ENCODE measurements around the gene HSD11B2.

Gene HSD11B2

DNA sequence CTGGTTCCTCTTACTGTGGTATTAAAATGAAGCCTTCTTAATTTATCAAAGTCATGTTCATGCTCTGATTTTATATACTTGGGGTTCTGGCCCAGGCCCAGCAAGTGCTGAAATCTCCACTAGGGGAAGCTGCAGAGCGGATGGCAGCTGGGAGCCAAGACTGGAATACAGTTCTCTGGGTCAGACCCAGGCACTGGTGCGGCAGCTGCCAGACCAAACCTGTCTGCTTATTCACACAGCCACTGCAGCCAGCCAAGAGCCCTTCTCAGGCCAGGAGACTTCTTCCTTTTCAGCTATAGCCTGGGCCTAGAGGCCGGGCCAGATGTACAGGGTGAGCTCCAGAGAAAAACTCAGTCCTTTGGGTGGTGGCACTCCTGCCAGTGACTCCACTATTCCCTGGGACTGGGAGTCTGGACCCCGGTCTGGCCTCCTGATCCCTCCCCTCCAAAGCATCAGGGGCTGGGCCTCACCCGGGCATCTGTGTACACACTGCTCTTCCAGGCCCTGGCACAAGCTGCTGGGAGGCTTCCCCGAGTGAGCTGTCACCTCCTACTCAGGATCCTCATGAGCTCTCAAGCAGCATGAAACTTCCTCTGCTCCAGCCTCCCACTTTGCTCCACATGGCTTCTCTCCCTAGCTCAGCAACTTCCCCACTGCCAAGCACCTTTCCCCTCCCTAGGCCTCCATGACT lies 25.6 kb downstream of the HSD11B2 start:
- peaks cover 31% of the 10 kb centered on the region for H3K4me1 ChIP-seq (ENCODE audit: control insufficient read depth, insufficient read depth, low read length, unreplicated experiment)
- H3K36me3 ChIP-seq (ENCODE audit: insufficient read depth, low read length), result peaks cover 3% of the 10 kb centered on the region; the same call in 1 of the 2 replicates
- no peak overlapping the region for H3K27ac ChIP-seq (ENCODE audit: low read depth, low read length)
- H3K79me2 ChIP-seq (ENCODE audit: control insufficient read depth, insufficient read depth, low read length, unreplicated experiment), result peaks cover 38% of the 10 kb centered on the region
- no peaks in the 10 kb centered on the region for H3K27me3 ChIP-seq (ENCODE audit: insufficient read depth, low read length)
- H2AFZ ChIP-seq (ENCODE audit: low read length, unreplicated experiment), result no peak overlapping the region
- no peak overlapping the region for H3K4me3 ChIP-seq (ENCODE audit: low read depth, low read length)

DNA sequence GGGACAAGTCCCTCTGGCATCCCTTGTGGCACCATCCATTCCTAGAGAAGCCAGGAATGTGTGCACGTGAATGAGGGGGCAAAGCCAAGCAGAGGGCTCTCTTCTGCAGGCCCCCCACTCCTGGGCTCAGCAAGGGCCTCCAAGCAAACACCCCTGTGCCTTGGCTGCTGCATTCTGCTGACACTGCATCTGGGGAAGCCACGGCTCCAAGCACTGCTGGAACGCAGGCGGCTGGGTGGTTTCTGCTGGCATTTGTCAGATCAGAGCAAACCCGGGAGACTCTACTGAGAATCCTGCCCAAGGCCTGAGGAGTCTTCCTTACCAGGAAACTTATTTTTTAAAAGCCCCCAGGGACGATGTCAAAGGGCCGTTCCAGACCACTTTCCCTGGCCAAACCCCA lies 26.7 kb downstream of the HSD11B2 start:
- Histone ChIP-seq H3K4me3 (ENCODE audit: low read depth, low read length) (no peak overlapping the region), H2AFZ (ENCODE audit: low read length, unreplicated experiment) (no peak overlapping the region), H3K27ac (ENCODE audit: low read depth, low read length) (no peak overlapping the region), H3K36me3 (ENCODE audit: insufficient read depth, low read length) (peaks cover 3% of the 10 kb centered on the region; the same call in 1 of the 2 replicates), H3K79me2 (ENCODE audit: control insufficient read depth, insufficient read depth, low read length, unreplicated experiment) (peaks cover 48% of the 10 kb centered on the region), H3K27me3 (ENCODE audit: insufficient read depth, low read length) (no peaks in the 10 kb centered on the region), H3K4me1 (ENCODE audit: control insufficient read depth, insufficient read depth, low read length, unreplicated experiment) (peaks cover 36% of the 10 kb centered on the region)

DNA sequence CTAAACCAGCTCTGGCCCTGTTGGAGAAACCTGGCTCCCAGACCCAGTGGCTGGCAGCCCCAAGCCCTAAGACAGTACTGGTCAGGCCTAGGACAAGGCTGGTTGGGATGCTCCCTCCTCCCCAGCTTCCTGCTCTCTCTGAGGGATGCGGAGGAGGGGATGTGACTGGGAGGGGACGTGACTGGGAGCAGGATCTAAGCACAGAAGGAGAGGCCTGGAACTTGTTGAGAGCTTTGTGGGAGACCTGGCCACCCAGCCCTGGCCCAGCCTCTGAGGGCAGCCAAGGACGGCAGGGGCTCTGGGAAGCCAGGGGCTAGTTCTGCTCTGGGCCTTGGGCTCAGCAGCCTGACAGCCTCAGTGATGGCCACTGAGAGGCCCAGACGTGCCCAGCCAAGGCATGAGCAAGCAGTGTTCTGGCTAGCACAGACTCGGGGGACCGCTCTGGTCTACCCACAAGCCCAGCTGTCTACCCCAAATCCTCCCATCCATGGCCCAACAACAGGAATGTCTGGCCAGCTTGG lies 27.3 kb downstream of the HSD11B2 start:
- H3K27me3 ChIP-seq (ENCODE audit: insufficient read depth, low read length), result no peaks in the 10 kb centered on the region
- no peak overlapping the region for H3K4me3 ChIP-seq (ENCODE audit: low read depth, low read length)
- H3K79me2 ChIP-seq (ENCODE audit: control insufficient read depth, insufficient read depth, low read length, unreplicated experiment), result peaks cover 54% of the 10 kb centered on the region
- H3K36me3 ChIP-seq (ENCODE audit: insufficient read depth, low read length), result peaks cover 3% of the 10 kb centered on the region; the same call in 1 of the 2 replicates
- H2AFZ ChIP-seq (ENCODE audit: low read length, unreplicated experiment), result no peak overlapping the region
- H3K27ac ChIP-seq (ENCODE audit: low read depth, low read length), result no peak overlapping the region
- H3K4me1 ChIP-seq (ENCODE audit: control insufficient read depth, insufficient read depth, low read length, unreplicated experiment), result peaks cover 36% of the 10 kb centered on the region

DNA sequence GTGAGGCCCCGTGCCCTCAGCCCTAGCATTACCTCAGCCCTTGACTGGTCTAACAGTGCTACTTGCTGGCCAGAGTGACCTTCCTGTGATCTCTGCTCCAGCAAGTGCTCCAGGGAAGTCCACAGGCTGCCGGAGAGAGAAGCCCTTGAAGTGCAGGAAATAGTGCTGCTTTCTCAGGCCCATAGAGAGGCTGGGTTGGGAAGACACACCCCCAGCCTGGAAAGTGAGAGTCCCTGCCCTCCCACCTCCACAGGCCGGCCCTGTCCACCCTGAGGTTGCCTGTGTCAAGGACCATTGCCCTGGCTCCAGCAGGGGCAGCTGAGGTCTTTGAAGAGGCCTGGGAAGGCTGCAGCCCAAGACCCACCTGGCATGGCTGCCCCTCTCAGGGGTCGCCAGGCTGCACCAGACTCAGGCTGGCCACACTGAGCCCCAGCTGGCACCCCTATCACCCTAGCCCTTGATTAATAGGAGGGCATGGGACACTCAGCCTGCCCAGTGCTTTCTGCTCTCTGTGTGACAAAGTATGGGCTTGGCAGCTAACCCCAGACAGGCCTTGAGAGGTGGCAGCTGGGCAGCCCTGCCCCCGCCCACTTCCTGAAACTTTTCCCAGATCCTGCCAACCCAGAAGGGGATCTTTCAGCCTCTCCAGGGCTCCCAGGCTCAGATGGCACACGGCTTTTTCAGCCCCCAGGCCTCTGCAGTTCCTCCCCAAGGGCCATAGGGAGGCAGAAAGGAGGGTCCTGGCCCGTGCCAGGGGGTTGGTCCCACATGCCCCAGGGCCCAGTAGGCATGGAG lies 28.3 kb downstream of the HSD11B2 start:
- Histone ChIP-seq H3K4me3 (ENCODE audit: low read depth, low read length) (no peak overlapping the region), H3K36me3 (ENCODE audit: insufficient read depth, low read length) (no peaks in the 10 kb centered on the region), H3K27ac (ENCODE audit: low read depth, low read length) (no peak overlapping the region), H3K27me3 (ENCODE audit: insufficient read depth, low read length) (no peaks in the 10 kb centered on the region), H3K4me1 (ENCODE audit: control insufficient read depth, insufficient read depth, low read length, unreplicated experiment) (peaks cover 36% of the 10 kb centered on the region), H2AFZ (ENCODE audit: low read length, unreplicated experiment) (no peak overlapping the region), H3K79me2 (ENCODE audit: control insufficient read depth, insufficient read depth, low read length, unreplicated experiment) (peaks cover 61% of the 10 kb centered on the region)

DNA sequence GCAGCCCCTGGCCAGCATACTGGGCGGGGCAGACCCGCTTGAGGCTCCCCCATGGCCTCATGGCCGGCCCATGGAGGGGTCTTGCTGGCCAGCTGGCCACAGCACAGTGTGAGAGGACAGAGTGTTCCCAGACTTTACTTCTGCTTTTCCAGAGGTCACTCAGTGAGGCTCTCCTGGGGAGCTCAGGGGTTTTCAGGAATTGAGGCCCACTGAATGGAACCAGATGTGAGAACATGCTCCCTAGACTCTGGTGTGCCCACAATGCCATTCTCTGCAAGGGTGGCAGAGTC lies 28.9 kb downstream of the HSD11B2 start:
- Histone ChIP-seq H2AFZ (ENCODE audit: low read length, unreplicated experiment) (no peak overlapping the region), H3K36me3 (ENCODE audit: insufficient read depth, low read length) (no peaks in the 10 kb centered on the region), H3K4me1 (ENCODE audit: control insufficient read depth, insufficient read depth, low read length, unreplicated experiment) (peaks cover 36% of the 10 kb centered on the region), H3K4me3 (ENCODE audit: low read depth, low read length) (no peak overlapping the region), H3K27ac (ENCODE audit: low read depth, low read length) (no peak overlapping the region), H3K27me3 (ENCODE audit: insufficient read depth, low read length) (no peaks in the 10 kb centered on the region), H3K79me2 (ENCODE audit: control insufficient read depth, insufficient read depth, low read length, unreplicated experiment) (peaks cover 67% of the 10 kb centered on the region)

DNA sequence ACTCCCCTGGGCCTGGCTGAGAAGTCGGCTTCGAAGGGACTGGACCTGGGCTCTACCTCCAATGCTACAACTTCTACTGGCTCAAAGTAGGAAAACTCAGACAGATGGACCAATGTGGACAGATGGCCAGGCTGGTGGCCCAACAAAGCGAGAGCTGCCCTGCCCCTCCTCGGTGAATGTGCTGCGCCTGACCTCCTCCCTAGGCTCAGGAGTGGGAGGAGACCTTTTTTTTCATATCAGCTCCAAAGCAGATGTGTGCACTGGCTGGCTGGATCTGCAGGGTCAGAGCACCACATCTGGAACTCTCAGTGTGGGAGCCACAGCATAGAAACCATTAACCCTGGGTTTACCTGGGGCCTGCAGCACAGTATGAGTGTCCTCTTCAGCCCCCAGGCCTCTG lies 29.2 kb downstream of the HSD11B2 start:
- H3K36me3 ChIP-seq (ENCODE audit: insufficient read depth, low read length), result no peaks in the 10 kb centered on the region
- no peak overlapping the region for H3K27ac ChIP-seq (ENCODE audit: low read depth, low read length)
- no peak overlapping the region for H2AFZ ChIP-seq (ENCODE audit: low read length, unreplicated experiment)
- no peak overlapping the region for H3K4me3 ChIP-seq (ENCODE audit: low read depth, low read length)
- peaks cover 71% of the 10 kb centered on the region for H3K79me2 ChIP-seq (ENCODE audit: control insufficient read depth, insufficient read depth, low read length, unreplicated experiment)
- no peaks in the 10 kb centered on the region for H3K27me3 ChIP-seq (ENCODE audit: insufficient read depth, low read length)
- H3K4me1 ChIP-seq (ENCODE audit: control insufficient read depth, insufficient read depth, low read length, unreplicated experiment), result peaks cover 36% of the 10 kb centered on the region

DNA sequence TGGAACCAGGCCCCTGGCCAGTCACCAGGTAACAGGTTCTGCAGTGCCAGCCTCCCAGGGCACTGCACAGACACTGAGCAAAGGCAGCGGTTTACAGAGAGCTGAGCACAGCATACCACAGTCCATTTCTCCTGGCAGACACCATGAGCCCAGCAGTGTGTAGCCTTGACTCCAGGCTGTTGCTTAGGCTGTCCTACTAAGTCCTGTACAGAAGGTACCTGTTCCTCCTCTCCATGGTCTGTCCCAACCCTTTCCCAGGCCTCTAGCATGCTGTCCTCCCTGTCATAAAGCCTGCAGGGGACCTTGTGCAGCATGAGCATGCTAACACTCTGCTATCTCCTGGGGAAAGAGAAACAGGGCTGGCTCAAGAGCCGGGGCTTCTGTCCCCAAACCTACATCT lies 30.0 kb downstream of the HSD11B2 start:
- Histone ChIP-seq H3K27me3 (ENCODE audit: insufficient read depth, low read length) (no peaks in the 10 kb centered on the region), H3K27ac (ENCODE audit: low read depth, low read length) (no peak overlapping the region), H3K79me2 (ENCODE audit: control insufficient read depth, insufficient read depth, low read length, unreplicated experiment) (peaks cover 76% of the 10 kb centered on the region), H3K36me3 (ENCODE audit: insufficient read depth, low read length) (no peaks in the 10 kb centered on the region), H3K4me3 (ENCODE audit: low read depth, low read length) (no peak overlapping the region), H3K4me1 (ENCODE audit: control insufficient read depth, insufficient read depth, low read length, unreplicated experiment) (peaks cover 42% of the 10 kb centered on the region), H2AFZ (ENCODE audit: low read length, unreplicated experiment) (no peak overlapping the region)

DNA sequence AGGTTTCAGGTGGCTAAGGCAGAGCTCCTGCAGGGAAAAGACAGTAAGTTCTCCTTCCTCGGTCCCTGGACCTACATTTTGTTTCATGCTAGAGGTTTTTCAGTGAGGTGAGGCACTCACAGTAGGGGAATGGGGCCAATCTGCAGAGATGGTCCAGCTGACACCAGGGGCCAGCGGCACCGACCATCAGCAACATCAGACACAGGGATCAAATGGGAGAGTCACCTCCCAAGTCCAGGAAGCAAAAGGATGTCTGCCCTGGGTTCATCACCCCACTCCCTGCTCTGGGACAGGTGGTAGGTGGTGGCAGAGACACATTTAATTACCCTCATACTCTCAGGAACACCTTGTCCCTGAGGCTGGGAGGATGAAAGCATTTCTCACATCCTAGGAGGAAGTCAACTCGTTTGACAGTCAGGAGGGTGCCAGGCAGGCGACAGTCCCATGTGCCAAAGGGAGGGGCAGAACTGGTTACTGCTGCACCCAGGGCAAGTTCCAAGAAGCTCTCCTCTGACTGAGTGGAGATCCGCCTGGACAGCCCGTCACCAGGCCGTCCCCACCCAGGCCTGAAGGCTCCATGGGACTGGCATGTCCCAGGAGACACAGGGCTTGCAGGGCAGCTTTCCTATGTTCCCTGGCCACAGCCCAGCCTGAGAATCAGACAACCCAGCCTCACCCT lies 30.8 kb downstream of the HSD11B2 start:
- no peaks in the 10 kb centered on the region for H3K27me3 ChIP-seq (ENCODE audit: insufficient read depth, low read length)
- peaks cover 39% of the 10 kb centered on the region for H3K4me1 ChIP-seq (ENCODE audit: control insufficient read depth, insufficient read depth, low read length, unreplicated experiment)
- no peak overlapping the region for H3K4me3 ChIP-seq (ENCODE audit: low read depth, low read length)
- H2AFZ ChIP-seq (ENCODE audit: low read length, unreplicated experiment), result no peak overlapping the region
- H3K27ac ChIP-seq (ENCODE audit: low read depth, low read length), result no peak overlapping the region
- H3K36me3 ChIP-seq (ENCODE audit: insufficient read depth, low read length), result no peaks in the 10 kb centered on the region
- peaks cover 78% of the 10 kb centered on the region for H3K79me2 ChIP-seq (ENCODE audit: control insufficient read depth, insufficient read depth, low read length, unreplicated experiment)

DNA sequence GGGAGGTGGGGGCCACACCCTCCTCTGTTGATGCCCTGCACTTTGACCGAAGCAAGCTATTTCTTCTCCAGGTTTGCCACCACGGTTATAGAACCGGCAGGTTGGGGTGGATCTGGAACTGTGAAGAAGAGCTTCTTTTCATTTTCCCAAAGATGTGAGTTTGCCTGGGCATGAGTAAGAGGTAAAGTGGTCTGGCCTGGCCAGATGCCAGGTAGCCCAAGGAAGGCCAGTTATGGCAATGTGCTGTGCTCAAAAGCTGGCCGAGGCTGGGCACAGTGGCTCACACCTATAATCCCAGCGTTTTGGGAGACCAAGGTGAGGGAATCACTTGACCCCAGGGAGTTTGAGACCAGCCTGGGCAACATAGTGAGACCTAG lies 31.3 kb downstream of the HSD11B2 start:
- Histone ChIP-seq H3K36me3 (ENCODE audit: insufficient read depth, low read length) (no peaks in the 10 kb centered on the region), H3K4me1 (ENCODE audit: control insufficient read depth, insufficient read depth, low read length, unreplicated experiment) (peaks cover 35% of the 10 kb centered on the region), H3K79me2 (ENCODE audit: control insufficient read depth, insufficient read depth, low read length, unreplicated experiment) (peaks cover 80% of the 10 kb centered on the region)

DNA sequence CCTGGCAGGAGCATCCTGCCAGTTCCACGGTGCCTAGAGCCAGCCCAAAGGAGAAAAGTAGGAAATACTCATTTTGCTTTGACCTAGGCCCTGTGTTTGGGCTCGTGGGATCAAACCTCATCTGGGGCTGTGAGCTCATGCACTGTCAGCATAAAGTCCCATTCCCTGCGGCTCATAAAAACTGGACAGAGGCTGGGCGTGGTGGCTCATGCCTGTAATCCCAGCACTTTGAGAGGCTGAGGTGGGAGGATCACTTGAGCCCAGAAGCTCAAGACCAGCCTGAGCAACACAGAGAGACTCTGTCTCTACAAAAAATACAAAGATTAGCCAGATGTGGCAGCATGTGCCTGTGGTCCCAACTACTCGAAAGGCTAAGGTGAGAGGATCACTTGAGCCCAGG lies 32.1 kb downstream of the HSD11B2 start:
- no peaks in the 10 kb centered on the region for H3K27me3 ChIP-seq (ENCODE audit: insufficient read depth, low read length)

More for the DNA sequence above, 31.3 kb downstream of the HSD11B2 start:
- Histone ChIP-seq H3K27ac (ENCODE audit: low read depth, low read length) (no peak overlapping the region), H3K4me3 (ENCODE audit: low read depth, low read length) (no peak overlapping the region), H3K27me3 (ENCODE audit: insufficient read depth, low read length) (no peaks in the 10 kb centered on the region), H2AFZ (ENCODE audit: low read length, unreplicated experiment) (no peak overlapping the region)

More for the DNA sequence above, 32.1 kb downstream of the HSD11B2 start:
- no peaks in the 10 kb centered on the region for H3K36me3 ChIP-seq (ENCODE audit: insufficient read depth, low read length)
- no peak overlapping the region for H3K4me3 ChIP-seq (ENCODE audit: low read depth, low read length)
- peaks cover 35% of the 10 kb centered on the region for H3K4me1 ChIP-seq (ENCODE audit: control insufficient read depth, insufficient read depth, low read length, unreplicated experiment)
- no peak overlapping the region for H3K27ac ChIP-seq (ENCODE audit: low read depth, low read length)
- peaks cover 84% of the 10 kb centered on the region for H3K79me2 ChIP-seq (ENCODE audit: control insufficient read depth, insufficient read depth, low read length, unreplicated experiment)
- H2AFZ ChIP-seq (ENCODE audit: low read length, unreplicated experiment), result no peak overlapping the region
